Neural cell (in vitro differentiated cells): ENCODE data around the gene PIK3CG. TPM values are rescaled to one million over a fixed set of nuclear protein-coding genes. Genes with fewer than 3 reads are reported as not detected.

Experiments
- H2AFZ ChIP-seq: fragments of 200-600, 300-800 bp; sonication (generic), shearing (Covaris generic); 2 replicates; pipeline ENCODE4 v1.6.0; 2014; ENCODE audit warnings: low read depth, mild to moderate bottlenecking, antibody characterized with exemption, low read length, moderate library complexity
- H3F3A ChIP-seq: fragments of 200-600 bp; shearing (Covaris generic); 2 replicates; pipeline ENCODE4 v1.6.1; 2016; ENCODE audit warnings: mild to moderate bottlenecking, moderate library complexity, mixed read lengths, antibody characterized with exemption, low read length; ENCODE audit not compliant: insufficient read depth, poor library complexity, severe bottlenecking
- H3K27ac ChIP-seq: fragments of 200-600, 300-800 bp; sonication (generic), shearing (Covaris generic); 2 replicates; pipeline ENCODE4 v1.5.1; 2014; ENCODE audit warnings: mild to moderate bottlenecking, low read length, moderate library complexity
- H3K27me3 ChIP-seq: fragments of 300-800, 200-600 bp; sonication (generic), shearing (Covaris generic); 2 replicates; pipeline ENCODE4 v1.6.0; 2014; ENCODE audit warnings: mild to moderate bottlenecking, low read depth, low read length, moderate library complexity; ENCODE audit not compliant: insufficient read depth
- H3K36me3 ChIP-seq: fragments of 300-800, 200-600 bp; sonication (generic), shearing (Covaris generic); 2 replicates; pipeline ENCODE4 v1.5.1; 2014; ENCODE audit warnings: mild to moderate bottlenecking, antibody characterized with exemption, low read length, moderate library complexity; ENCODE audit not compliant: insufficient read depth
- H3K4me2 ChIP-seq: fragments of 300-800, 200-600 bp; sonication (generic), shearing (Covaris generic); 2 replicates; pipeline ENCODE4 v1.6.0; 2014; ENCODE audit warnings: mild to moderate bottlenecking, low read length
- H3K4me3 ChIP-seq: fragments of 300-800, 200-600 bp; sonication (generic), shearing (Covaris generic); 2 replicates; pipeline ENCODE4 v1.5.1; 2014; ENCODE audit warnings: mild to moderate bottlenecking, low read length, moderate library complexity
- H3K79me2 ChIP-seq: fragments of 200-600 bp; shearing (Covaris generic); replicated peaks from 2 replicates; pipeline ENCODE4 v1.6.0; 2014; ENCODE audit warnings: mild to moderate bottlenecking, low read length, moderate library complexity; ENCODE audit not compliant: insufficient read depth
- H3K9ac ChIP-seq: fragments of 300-800, 200-600 bp; sonication (generic), shearing (Covaris generic); 2 replicates; pipeline ENCODE4 v1.6.1; 2016; ENCODE audit warnings: mild to moderate bottlenecking, low read length, mixed read lengths
- H3K9me2 ChIP-seq: fragments of 200-600 bp; shearing (Covaris generic); 2 replicates; pipeline ENCODE4 v1.6.1; 2016; ENCODE audit warnings: mild to moderate bottlenecking, low read length, mixed read lengths; ENCODE audit not compliant: insufficient read depth
- H3K9me3 ChIP-seq: fragments of 200-600, 300-800 bp; sonication (generic), shearing (Covaris generic); 2 replicates; pipeline ENCODE4 v1.6.1; 2016; ENCODE audit warnings: mild to moderate bottlenecking, mixed run types, low read length, moderate library complexity, mixed read lengths
- H4K20me1 ChIP-seq: fragments of 200-600 bp; shearing (Covaris generic); 2 replicates; pipeline ENCODE4 v1.6.1; 2016; ENCODE audit warnings: mild to moderate bottlenecking, mixed run types; ENCODE audit not compliant: insufficient read depth
- CTCF ChIP-seq: fragments of 450-650 bp; IDR thresholded peaks from 2 replicates; pipeline ENCODE4 v1.5.1; 2014; ENCODE audit warnings: antibody characterized with exemption, mild to moderate bottlenecking, moderate library complexity; ENCODE audit not compliant: poor library complexity, severe bottlenecking
- EP300 ChIP-seq: fragments of 450-650 bp; conservative IDR thresholded peaks from 2 replicates; pipeline ENCODE4 v1.6.1; 2014; ENCODE audit warnings: antibody characterized with exemption, mild to moderate bottlenecking, moderate library complexity; ENCODE audit not compliant: poor library complexity, severe bottlenecking
- EZH2 ChIP-seq: fragments of 200-600, 300-800 bp; shearing (Covaris generic), sonication (generic); IDR thresholded peaks from 2 replicates; pipeline ENCODE4 v1.6.1; 2014; ENCODE audit warnings: antibody characterized with exemption, low read length, borderline replicate concordance, mild to moderate bottlenecking; ENCODE audit not compliant: insufficient read depth, poor library complexity, severe bottlenecking
- MXI1 ChIP-seq: fragments of 450-650 bp; conservative IDR thresholded peaks from 2 replicates; pipeline ENCODE4 v1.6.1; 2014; ENCODE audit warnings: antibody characterized with exemption, mild to moderate bottlenecking; ENCODE audit not compliant: poor library complexity, severe bottlenecking
- POLR2AphosphoS5 ChIP-seq: IDR thresholded peaks from 2 replicates; pipeline ENCODE4 v1.6.1; 2012
- RAD21 ChIP-seq: fragments of 450-650 bp; conservative IDR thresholded peaks from 2 replicates; pipeline ENCODE4 v1.6.1; 2014; ENCODE audit warnings: antibody characterized with exemption, mild to moderate bottlenecking, moderate library complexity
- REST ChIP-seq: IDR thresholded peaks from 2 replicates; pipeline ENCODE4 v1.6.1; 2012; ENCODE audit warnings: borderline replicate concordance
- SMC3 ChIP-seq: fragments of 450-650 bp; conservative IDR thresholded peaks from 2 replicates; pipeline ENCODE4 v1.6.1; 2014; ENCODE audit warnings: antibody characterized with exemption, mild to moderate bottlenecking, moderate library complexity; ENCODE audit not compliant: poor library complexity
- TAF1 ChIP-seq: IDR thresholded peaks from 2 replicates; pipeline ENCODE4 v1.6.1; 2012; ENCODE audit warnings: low read depth
- polyA plus RNA-seq: library from polyadenylated mRNA; depleted of rRNA; stranded (reverse); fragments of >200 nt; gene quantifications from 2 replicates; pipeline ENCODE4 v1.2.3, GENCODE V29; 2014

PIK3CG gene
- polyA plus RNA-seq, 1 donor from 2014 or later = not detected

- TF ChIP-seq RAD21 = no peak
- TF ChIP-seq CTCF = no peak
- TF ChIP-seq REST = no peak
- no peak for TF ChIP-seq TAF1
- no peak for TF ChIP-seq MXI1
- TF ChIP-seq EP300 = no peak
- no peak for TF ChIP-seq POLR2AphosphoS5
- no peak for TF ChIP-seq EZH2
- TF ChIP-seq SMC3 = no peak
- Histone ChIP-seq H3K27me3 (no peaks in the 10 kb centered on the region), H3K9me2 (no peaks in the 10 kb centered on the region), H2AFZ (no peak overlapping the region), H3K79me2 (no peaks in the 10 kb centered on the region), H4K20me1 (no peaks in the 10 kb centered on the region), H3K4me3 (no peak overlapping the region), H3K9me3 (no peaks in the 10 kb centered on the region), H3K36me3 (no peaks in the 10 kb centered on the region), H3K4me2 (no peak overlapping the region), H3K9ac (no peak overlapping the region), H3F3A (no peaks in the 10 kb centered on the region), H3K27ac (no peak overlapping the region)
Measured at GRCh38 chr7:106952001-106952657, 87.0 kb downstream of the PIK3CG start.

GRCh38 chr7:106952658-106953231 is 87.7 kb downstream of the PIK3CG start:
- no peaks in the 10 kb centered on the region for H4K20me1 ChIP-seq
- H3K27me3 ChIP-seq = no peaks in the 10 kb centered on the region
- TF ChIP-seq EP300 (no peak), MXI1 (no peak), POLR2AphosphoS5 (no peak), RAD21 (no peak), TAF1 (no peak), EZH2 (no peak), CTCF (no peak), SMC3 (no peak), REST (no peak)
- no peaks in the 10 kb centered on the region for H3K79me2 ChIP-seq
- H2AFZ ChIP-seq = no peak overlapping the region
- H3K9ac ChIP-seq = no peak overlapping the region
- no peaks in the 10 kb centered on the region for H3F3A ChIP-seq
- H3K4me2 ChIP-seq = no peak overlapping the region
- no peak overlapping the region for H3K4me3 ChIP-seq
- H3K9me2 ChIP-seq = no peaks in the 10 kb centered on the region
- H3K27ac ChIP-seq = no peak overlapping the region
- no peaks in the 10 kb centered on the region for H3K9me3 ChIP-seq
- no peaks in the 10 kb centered on the region for H3K36me3 ChIP-seq
